GM12872 (cell line): Measurements from ENCODE around the gene ADGRB3.

Source experiments
- CTCF ChIP-seq: IDR thresholded peaks from 3 replicates; pipeline ENCODE4 v1.5.1; 2011; ENCODE audit warnings: low read depth, mild to moderate bottlenecking, low read length, moderate library complexity; ENCODE audit not compliant: insufficient read depth

ADGRB3 gene

DNA sequence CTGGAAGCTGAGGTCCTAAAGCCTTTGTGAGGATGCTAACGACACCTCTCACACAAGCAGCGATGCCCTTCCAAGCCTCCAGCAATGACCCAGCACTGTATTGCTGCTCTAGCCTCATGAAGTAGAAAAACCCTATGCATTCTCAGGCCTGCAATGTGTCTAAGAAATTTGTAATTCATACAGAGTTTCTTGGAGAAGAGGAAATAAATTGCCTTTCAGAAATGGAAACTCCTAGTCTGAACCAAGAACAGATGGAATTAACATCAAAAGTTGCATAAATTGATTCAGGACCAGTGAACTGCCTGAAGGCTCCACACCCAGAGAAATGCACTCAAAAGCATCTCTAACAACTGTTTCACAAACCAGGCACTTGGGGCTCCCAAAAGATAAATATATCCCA, 353.6 kb downstream of the ADGRB3 start:
- no peak for TF ChIP-seq CTCF

GRCh38 chr6:68990317-68990716, 355.2 kb downstream of the ADGRB3 start:
- no peak for TF ChIP-seq CTCF

GRCh38 chr6:68993911-68994310, 358.8 kb downstream of the ADGRB3 start:
- no peak for TF ChIP-seq CTCF

DNA sequence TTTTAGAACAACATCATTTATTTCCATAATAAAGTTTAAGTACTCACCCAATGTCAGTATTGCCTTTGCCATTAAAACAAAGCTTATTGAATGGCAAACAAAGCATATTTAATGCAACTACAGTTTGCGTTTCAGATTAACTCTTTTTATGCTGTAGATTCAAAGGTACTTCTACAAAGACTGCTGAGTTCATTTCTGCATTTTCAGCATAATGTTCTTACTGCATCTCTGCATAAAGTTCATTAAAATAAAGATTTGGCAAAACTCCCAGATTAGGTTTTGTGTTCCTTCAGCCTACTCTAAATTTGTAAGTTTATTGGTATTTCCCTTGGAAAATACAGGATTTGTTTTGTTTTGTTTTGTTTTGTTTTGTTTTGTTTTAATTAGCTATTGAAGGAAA, 359.4 kb downstream of the ADGRB3 start:
- TF ChIP-seq CTCF: no peak

GRCh38 chr6:69005199-69005598, 370.1 kb downstream of the ADGRB3 start:
- TF ChIP-seq CTCF: no peak

- no peak for TF ChIP-seq CTCF
Measured at GRCh38 chr6:69007781-69008180, 372.7 kb downstream of the ADGRB3 start.

DNA sequence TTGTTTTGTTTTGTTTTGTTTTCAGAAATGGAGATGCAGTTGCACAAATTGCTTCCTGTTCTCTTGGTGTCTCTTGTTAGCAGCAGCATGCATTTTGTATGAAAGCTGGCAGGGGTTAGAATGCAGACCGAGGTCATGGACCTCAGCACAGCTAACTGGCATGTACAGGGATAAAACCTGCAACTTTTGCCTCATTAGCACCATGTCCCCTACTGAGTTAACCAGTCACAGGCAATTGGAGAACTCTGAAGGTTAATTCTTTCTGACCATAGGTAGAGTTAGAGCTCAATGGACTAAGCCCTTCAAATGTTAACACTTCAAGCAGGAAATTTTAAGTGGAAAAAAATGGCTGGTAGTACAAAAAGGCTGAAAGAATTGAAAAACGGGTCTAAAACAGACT, 377.1 kb downstream of the ADGRB3 start:
- no peak for TF ChIP-seq CTCF

GRCh38 chr6:69012876-69013275, 377.8 kb downstream of the ADGRB3 start:
- no peak for TF ChIP-seq CTCF
